IPS-18c (cell line): ENCODE measurements around the gene LRTM2.

Experiments used
- H3K4me3 ChIP-seq: 2 replicates; pipeline ENCODE4 v1.7.0; 2013; ENCODE audit warnings: low read depth, mild to moderate bottlenecking, low read length, moderate library complexity; ENCODE audit not compliant: insufficient read depth
- H3K9me3 ChIP-seq: one replicate; pipeline ENCODE4 v1.6.1; 2013; ENCODE audit warnings: mild to moderate bottlenecking, low read length, moderate library complexity; ENCODE audit not compliant: control insufficient read depth, insufficient read depth

The LRTM2 gene

GRCh38 chr12:1795785-1796514 lies 24.4 kb upstream of the LRTM2 start:
- Histone ChIP-seq H3K9me3 (no peaks in the 10 kb centered on the region), H3K4me3 (no peak overlapping the region; the same call in 1 of the 2 replicates)

GRCh38 chr12:1796515-1797010 lies 23.8 kb upstream of the LRTM2 start:
- Histone ChIP-seq H3K4me3 (peak overlapping the region; percentile 26; the same call in 1 of the 2 replicates), H3K9me3 (no peaks in the 10 kb centered on the region)

GRCh38 chr12:1797011-1797901 lies 23.1 kb upstream of the LRTM2 start:
- no peak overlapping the region; the same call in 1 of the 2 replicates for H3K4me3 ChIP-seq

GRCh38 chr12:1797991-1798640 lies 22.2 kb upstream of the LRTM2 start:
- no peak overlapping the region for H3K4me3 ChIP-seq
- H3K9me3 ChIP-seq, result no peaks in the 10 kb centered on the region

More at GRCh38 chr12:1797011-1797901, 23.1 kb upstream of the LRTM2 start:
- no peaks in the 10 kb centered on the region for H3K9me3 ChIP-seq

- H3K4me3 ChIP-seq, result no peak overlapping the region
- no peaks in the 10 kb centered on the region for H3K9me3 ChIP-seq
These were observed 21.7 kb upstream of the LRTM2 start for GRCh38 chr12:1798641-1799020.

- Histone ChIP-seq H3K9me3 (no peaks in the 10 kb centered on the region), H3K4me3 (no peak overlapping the region)
These were observed 21.1 kb upstream of the LRTM2 start for GRCh38 chr12:1799051-1799881.

GRCh38 chr12:1799882-1800400 lies 20.4 kb upstream of the LRTM2 start:
- H3K4me3 ChIP-seq, result no peak overlapping the region
- no peaks in the 10 kb centered on the region for H3K9me3 ChIP-seq

GRCh38 chr12:1800401-1801302 lies 19.7 kb upstream of the LRTM2 start:
- H3K4me3 ChIP-seq, result no peak overlapping the region
- H3K9me3 ChIP-seq, result no peaks in the 10 kb centered on the region

- Histone ChIP-seq H3K4me3 (no peak overlapping the region), H3K9me3 (no peaks in the 10 kb centered on the region)
These were observed 18.9 kb upstream of the LRTM2 start for GRCh38 chr12:1801303-1801975.

GRCh38 chr12:1803736-1804135 lies 16.6 kb upstream of the LRTM2 start:
- no peak overlapping the region for H3K4me3 ChIP-seq

GRCh38 chr12:1804545-1805332 lies 15.6 kb upstream of the LRTM2 start:
- Histone ChIP-seq H3K9me3 (no peaks in the 10 kb centered on the region), H3K4me3 (no peak overlapping the region)

More at GRCh38 chr12:1803736-1804135, 16.6 kb upstream of the LRTM2 start:
- no peaks in the 10 kb centered on the region for H3K9me3 ChIP-seq

- H3K9me3 ChIP-seq, result no peaks in the 10 kb centered on the region
These were observed 14.8 kb upstream of the LRTM2 start for GRCh38 chr12:1805441-1806081.

GRCh38 chr12:1806301-1807086 lies 13.9 kb upstream of the LRTM2 start:
- no peak overlapping the region for H3K4me3 ChIP-seq
- no peaks in the 10 kb centered on the region for H3K9me3 ChIP-seq

More at GRCh38 chr12:1805441-1806081, 14.8 kb upstream of the LRTM2 start:
- no peak overlapping the region for H3K4me3 ChIP-seq
